Measurements from ENCODE around the gene CRMP1.
"Not testable (repeated sequence)": the region's sequence is repeated elsewhere in the genome, so short reads cannot be mapped to it uniquely, and the experiment has no call there.

Gene CRMP1

GRCh38 chr4:5866841-5867813 is 25.8 kb downstream of the CRMP1 start:
- no peaks in the 10 kb centered on the region for H3K9me3 ChIP-seq (ENCODE audit: control insufficient read depth, low read depth, low read length)
- H3K4me1 ChIP-seq (ENCODE audit: control insufficient read depth, low read depth, low read length) = peaks cover 6% of the 10 kb centered on the region
- no peak overlapping the region for H3K4me3 ChIP-seq (ENCODE audit: low read length)
- H3K27ac ChIP-seq (ENCODE audit: low read length) = no peak overlapping the region
- H3K27me3 ChIP-seq (ENCODE audit: control insufficient read depth, insufficient read depth, low read length) = no peaks in the 10 kb centered on the region
- H3K36me3 ChIP-seq (ENCODE audit: control insufficient read depth, low read depth, low read length) = peaks cover 5% of the 10 kb centered on the region
- no peak overlapping the region for H3K9ac ChIP-seq (ENCODE audit: low read length)

GRCh38 chr4:5865896-5866599 is 26.8 kb downstream of the CRMP1 start:
- Histone ChIP-seq H3K9ac (ENCODE audit: low read length) (no peak overlapping the region), H3K9me3 (ENCODE audit: control insufficient read depth, low read depth, low read length) (no peaks in the 10 kb centered on the region), H3K4me3 (ENCODE audit: low read length) (no peak overlapping the region), H3K27me3 (ENCODE audit: control insufficient read depth, insufficient read depth, low read length) (no peaks in the 10 kb centered on the region), H3K4me1 (ENCODE audit: control insufficient read depth, low read depth, low read length) (peaks cover 6% of the 10 kb centered on the region), H3K27ac (ENCODE audit: low read length) (no peak overlapping the region), H3K36me3 (ENCODE audit: control insufficient read depth, low read depth, low read length) (peaks cover 6% of the 10 kb centered on the region)

- H3K36me3 ChIP-seq (ENCODE audit: control insufficient read depth, low read depth, low read length) = peaks cover 12% of the 10 kb centered on the region
- no peak overlapping the region for H3K9ac ChIP-seq (ENCODE audit: low read length)
- H3K9me3 ChIP-seq (ENCODE audit: control insufficient read depth, low read depth, low read length) = no peaks in the 10 kb centered on the region
- H3K4me3 ChIP-seq (ENCODE audit: low read length) = no peak overlapping the region
- no peaks in the 10 kb centered on the region for H3K27me3 ChIP-seq (ENCODE audit: control insufficient read depth, insufficient read depth, low read length)
- peaks cover 6% of the 10 kb centered on the region for H3K4me1 ChIP-seq (ENCODE audit: control insufficient read depth, low read depth, low read length)
- no peak overlapping the region for H3K27ac ChIP-seq (ENCODE audit: low read length)
These were observed 29.3 kb downstream of the CRMP1 start for GRCh38 chr4:5863461-5864113.

- H3K4me1 ChIP-seq (ENCODE audit: control insufficient read depth, low read depth, low read length) = peaks cover under 1% of the 10 kb centered on the region
- no peaks in the 10 kb centered on the region for H3K9me3 ChIP-seq (ENCODE audit: control insufficient read depth, low read depth, low read length)
- H3K27me3 ChIP-seq (ENCODE audit: control insufficient read depth, insufficient read depth, low read length) = no peaks in the 10 kb centered on the region
- H3K36me3 ChIP-seq (ENCODE audit: control insufficient read depth, low read depth, low read length) = peaks cover 26% of the 10 kb centered on the region
- H3K9ac ChIP-seq (ENCODE audit: low read length) = no peak overlapping the region
- no peak overlapping the region for H3K27ac ChIP-seq (ENCODE audit: low read length)
- no peak overlapping the region for H3K4me3 ChIP-seq (ENCODE audit: low read length)
These were observed 34.7 kb downstream of the CRMP1 start for GRCh38 chr4:5858020-5858769.

- no peak overlapping the region for H3K27ac ChIP-seq (ENCODE audit: low read length)
- H3K4me3 ChIP-seq (ENCODE audit: low read length) = no peak overlapping the region
- H3K9ac ChIP-seq (ENCODE audit: low read length) = no peak overlapping the region
- H3K9me3 ChIP-seq (ENCODE audit: control insufficient read depth, low read depth, low read length) = no peaks in the 10 kb centered on the region
- peaks cover 29% of the 10 kb centered on the region for H3K36me3 ChIP-seq (ENCODE audit: control insufficient read depth, low read depth, low read length)
- no peaks in the 10 kb centered on the region for H3K27me3 ChIP-seq (ENCODE audit: control insufficient read depth, insufficient read depth, low read length)
- H3K4me1 ChIP-seq (ENCODE audit: control insufficient read depth, low read depth, low read length) = no peaks in the 10 kb centered on the region
These were observed 35.7 kb downstream of the CRMP1 start for GRCh38 chr4:5857199-5857598.

GRCh38 chr4:5856362-5856761 is 36.5 kb downstream of the CRMP1 start:
- H3K27ac ChIP-seq (ENCODE audit: low read length); H3K4me3 ChIP-seq (ENCODE audit: low read length); H3K9ac ChIP-seq (ENCODE audit: low read length); H3K9me3 ChIP-seq (ENCODE audit: control insufficient read depth, low read depth, low read length); H3K27me3 ChIP-seq (ENCODE audit: control insufficient read depth, insufficient read depth, low read length); H3K4me1 ChIP-seq (ENCODE audit: control insufficient read depth, low read depth, low read length): not testable (repeated sequence)
- peaks cover 32% of the 10 kb centered on the region for H3K36me3 ChIP-seq (ENCODE audit: control insufficient read depth, low read depth, low read length)

GRCh38 chr4:5854929-5855328 is 38.0 kb downstream of the CRMP1 start:
- H3K27ac ChIP-seq (ENCODE audit: low read length) = no peak overlapping the region
- no peaks in the 10 kb centered on the region for H3K9me3 ChIP-seq (ENCODE audit: control insufficient read depth, low read depth, low read length)
- H3K4me1 ChIP-seq (ENCODE audit: control insufficient read depth, low read depth, low read length) = no peaks in the 10 kb centered on the region
- H3K27me3 ChIP-seq (ENCODE audit: control insufficient read depth, insufficient read depth, low read length) = no peaks in the 10 kb centered on the region
- H3K36me3 ChIP-seq (ENCODE audit: control insufficient read depth, low read depth, low read length) = peaks cover 36% of the 10 kb centered on the region
- H3K4me3 ChIP-seq (ENCODE audit: low read length) = no peak overlapping the region
- no peak overlapping the region for H3K9ac ChIP-seq (ENCODE audit: low read length)

GRCh38 chr4:5852523-5853202 is 40.2 kb downstream of the CRMP1 start:
- Histone ChIP-seq H3K9me3 (ENCODE audit: control insufficient read depth, low read depth, low read length) (no peaks in the 10 kb centered on the region), H3K4me1 (ENCODE audit: control insufficient read depth, low read depth, low read length) (no peaks in the 10 kb centered on the region), H3K27ac (ENCODE audit: low read length) (no peak overlapping the region), H3K4me3 (ENCODE audit: low read length) (no peak overlapping the region), H3K27me3 (ENCODE audit: control insufficient read depth, insufficient read depth, low read length) (no peaks in the 10 kb centered on the region), H3K36me3 (ENCODE audit: control insufficient read depth, low read depth, low read length) (peaks cover 57% of the 10 kb centered on the region), H3K9ac (ENCODE audit: low read length) (no peak overlapping the region)

GRCh38 chr4:5851637-5852301 is 41.1 kb downstream of the CRMP1 start:
- H3K27me3 ChIP-seq (ENCODE audit: control insufficient read depth, insufficient read depth, low read length) = no peaks in the 10 kb centered on the region
- H3K36me3 ChIP-seq (ENCODE audit: control insufficient read depth, low read depth, low read length) = peaks cover 66% of the 10 kb centered on the region
- no peak overlapping the region for H3K27ac ChIP-seq (ENCODE audit: low read length)
- H3K4me3 ChIP-seq (ENCODE audit: low read length) = no peak overlapping the region
- H3K9me3 ChIP-seq (ENCODE audit: control insufficient read depth, low read depth, low read length) = no peaks in the 10 kb centered on the region
- H3K4me1 ChIP-seq (ENCODE audit: control insufficient read depth, low read depth, low read length) = no peaks in the 10 kb centered on the region
- no peak overlapping the region for H3K9ac ChIP-seq (ENCODE audit: low read length)

- no peaks in the 10 kb centered on the region for H3K9me3 ChIP-seq (ENCODE audit: control insufficient read depth, low read depth, low read length)
- no peaks in the 10 kb centered on the region for H3K4me1 ChIP-seq (ENCODE audit: control insufficient read depth, low read depth, low read length)
- H3K4me3 ChIP-seq (ENCODE audit: low read length) = no peak overlapping the region
- no peak overlapping the region for H3K9ac ChIP-seq (ENCODE audit: low read length)
- peaks cover 56% of the 10 kb centered on the region for H3K36me3 ChIP-seq (ENCODE audit: control insufficient read depth, low read depth, low read length)
- H3K27ac ChIP-seq (ENCODE audit: low read length) = no peak overlapping the region
- no peaks in the 10 kb centered on the region for H3K27me3 ChIP-seq (ENCODE audit: control insufficient read depth, insufficient read depth, low read length)
These were observed 47.6 kb downstream of the CRMP1 start for GRCh38 chr4:5845035-5845905.

All from iPS-18a (cell line).